ENCODE data around the gene SESN1.

The SESN1 gene

GRCh38 chr6:108998485-108998884 lies 96.2 kb downstream of the SESN1 start:
- DNase-seq (ENCODE audit: insufficient read length, low spot score) (no peak), FAIRE-seq (no peak)
- TF ChIP-seq TAF1 (IDR thresholded peaks at IDR 0.05; ENCODE audit: low read depth, low read length) (no peak), PAX5 (IDR thresholded peaks at IDR 0.05; ENCODE audit: insufficient read depth, low read length, severe bottlenecking) (no peak), POLR2AphosphoS5 (IDR thresholded peaks at IDR 0.05; ENCODE audit: low read depth, low read length) (no peak), POU2F2 (IDR thresholded peaks at IDR 0.05; ENCODE audit: low read depth, low read length) (no peak), POLR2A (IDR thresholded peaks at IDR 0.05; ENCODE audit: low read depth, low read length) (no peak), SPI1 (IDR thresholded peaks at IDR 0.05; ENCODE audit: low read depth, low read length) (no peak)

GRCh38 chr6:108996208-108996607 lies 98.4 kb downstream of the SESN1 start:
- FAIRE-seq: no peak
- TF ChIP-seq POU2F2 (IDR thresholded peaks at IDR 0.05; ENCODE audit: low read depth, low read length) (no peak), PAX5 (IDR thresholded peaks at IDR 0.05; ENCODE audit: insufficient read depth, low read length, severe bottlenecking) (no peak), POLR2AphosphoS5 (IDR thresholded peaks at IDR 0.05; ENCODE audit: low read depth, low read length) (no peak), SPI1 (IDR thresholded peaks at IDR 0.05; ENCODE audit: low read depth, low read length) (no peak), POLR2A (IDR thresholded peaks at IDR 0.05; ENCODE audit: low read depth, low read length) (no peak), TAF1 (IDR thresholded peaks at IDR 0.05; ENCODE audit: low read depth, low read length) (no peak)
- no peak for DNase-seq (ENCODE audit: insufficient read length, low spot score)

DNA sequence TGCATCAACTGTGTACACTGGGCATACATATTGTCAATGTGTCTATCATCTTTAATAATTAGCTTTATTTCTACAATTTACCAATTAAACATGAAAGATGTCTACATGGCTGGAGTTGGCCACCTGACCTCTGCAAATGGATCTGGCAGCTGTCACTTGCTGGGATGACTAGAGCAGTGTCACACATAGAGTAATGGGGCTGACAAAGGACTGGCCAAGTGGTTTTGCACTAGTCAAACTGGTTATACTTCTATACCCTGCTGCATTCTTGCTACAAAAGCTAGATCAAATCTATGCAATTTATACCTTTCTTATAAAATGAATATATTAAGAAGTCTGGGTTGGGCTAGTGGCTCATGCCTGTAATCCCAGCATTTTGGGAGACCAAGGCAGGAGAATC lies 99.3 kb downstream of the SESN1 start:
- FAIRE-seq: no peak
- no peak for DNase-seq (ENCODE audit: insufficient read length, low spot score)
- TF ChIP-seq POLR2A (IDR thresholded peaks at IDR 0.05; ENCODE audit: low read depth, low read length) (no peak), POLR2AphosphoS5 (IDR thresholded peaks at IDR 0.05; ENCODE audit: low read depth, low read length) (no peak), POU2F2 (IDR thresholded peaks at IDR 0.05; ENCODE audit: low read depth, low read length) (no peak), PAX5 (IDR thresholded peaks at IDR 0.05; ENCODE audit: insufficient read depth, low read length, severe bottlenecking) (no peak), SPI1 (IDR thresholded peaks at IDR 0.05; ENCODE audit: low read depth, low read length) (no peak), TAF1 (IDR thresholded peaks at IDR 0.05; ENCODE audit: low read depth, low read length) (no peak)

DNA sequence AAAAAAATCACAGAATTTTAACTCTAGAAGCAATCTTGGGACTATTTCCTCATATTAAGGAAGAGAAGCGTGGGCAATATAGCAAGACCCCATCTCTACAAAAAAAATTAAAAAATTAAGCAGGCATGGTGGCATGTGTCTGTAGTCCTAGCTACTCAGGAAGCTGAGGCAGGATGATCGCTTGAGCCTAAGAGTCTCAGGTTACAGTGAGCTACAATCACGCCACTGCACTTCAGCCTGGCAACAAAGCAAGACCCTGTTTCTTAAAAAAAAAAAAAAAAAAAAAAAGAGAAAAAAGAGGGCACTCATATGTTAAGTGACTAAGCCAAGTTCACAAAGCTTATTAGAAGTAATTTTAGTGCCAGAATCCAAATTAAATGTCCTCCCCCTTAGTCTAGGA lies 100.8 kb downstream of the SESN1 start:
- no peak for DNase-seq (ENCODE audit: insufficient read length, low spot score)

GRCh38 chr6:108989700-108990099 lies 104.9 kb downstream of the SESN1 start:
- FAIRE-seq (no peak), DNase-seq (ENCODE audit: insufficient read length, low spot score) (no peak)
- TF ChIP-seq POLR2A (IDR thresholded peaks at IDR 0.05; ENCODE audit: low read depth, low read length) (no peak), TAF1 (IDR thresholded peaks at IDR 0.05; ENCODE audit: low read depth, low read length) (no peak)

More for the DNA sequence above, 100.8 kb downstream of the SESN1 start:
- TF ChIP-seq PAX5 (IDR thresholded peaks at IDR 0.05; ENCODE audit: insufficient read depth, low read length, severe bottlenecking): no peak
- no peak for TF ChIP-seq POLR2A (IDR thresholded peaks at IDR 0.05; ENCODE audit: low read depth, low read length)
- no peak for TF ChIP-seq POLR2AphosphoS5 (IDR thresholded peaks at IDR 0.05; ENCODE audit: low read depth, low read length)
- no peak for TF ChIP-seq POU2F2 (IDR thresholded peaks at IDR 0.05; ENCODE audit: low read depth, low read length)
- TF ChIP-seq SPI1 (IDR thresholded peaks at IDR 0.05; ENCODE audit: low read depth, low read length): no peak
- no peak for TF ChIP-seq TAF1 (IDR thresholded peaks at IDR 0.05; ENCODE audit: low read depth, low read length)
- no peak for FAIRE-seq

- TF ChIP-seq POLR2AphosphoS5 (IDR thresholded peaks at IDR 0.05; ENCODE audit: low read depth, low read length) (no peak), SPI1 (IDR thresholded peaks at IDR 0.05; ENCODE audit: low read depth, low read length) (no peak), POU2F2 (IDR thresholded peaks at IDR 0.05; ENCODE audit: low read depth, low read length) (no peak), POLR2A (IDR thresholded peaks at IDR 0.05; ENCODE audit: low read depth, low read length) (no peak), PAX5 (IDR thresholded peaks at IDR 0.05; ENCODE audit: insufficient read depth, low read length, severe bottlenecking) (no peak), TAF1 (IDR thresholded peaks at IDR 0.05; ENCODE audit: low read depth, low read length) (no peak)
- no peak for DNase-seq (ENCODE audit: insufficient read length, low spot score)
- FAIRE-seq: no peak
Observed at GRCh38 chr6:108988765-108989164, 105.9 kb downstream of the SESN1 start.

DNA sequence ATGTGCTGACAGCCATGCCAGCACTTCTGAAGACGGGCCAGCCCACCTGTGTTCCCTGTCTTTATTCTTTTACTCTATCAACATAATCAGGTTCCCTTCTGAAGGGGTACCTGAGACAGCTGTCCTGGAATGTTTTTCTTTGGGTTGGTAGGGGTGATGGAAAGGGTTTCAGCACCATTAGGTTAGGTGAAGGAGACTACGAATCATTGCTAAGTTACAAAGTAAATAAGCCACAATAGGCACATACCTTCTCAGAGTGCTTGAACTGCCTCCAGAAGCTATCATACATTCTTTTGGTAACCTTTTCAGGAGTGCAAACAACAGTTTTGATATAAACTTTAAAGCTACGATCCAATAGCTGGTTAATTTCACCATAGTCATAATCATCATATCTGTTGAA lies 106.3 kb downstream of the SESN1 start:
- DNase-seq (ENCODE audit: insufficient read length, low spot score) (no peak), FAIRE-seq (no peak)
- TF ChIP-seq POU2F2 (IDR thresholded peaks at IDR 0.05; ENCODE audit: low read depth, low read length) (no peak), SPI1 (IDR thresholded peaks at IDR 0.05; ENCODE audit: low read depth, low read length) (no peak), POLR2A (IDR thresholded peaks at IDR 0.05; ENCODE audit: low read depth, low read length) (no peak), POLR2AphosphoS5 (IDR thresholded peaks at IDR 0.05; ENCODE audit: low read depth, low read length) (no peak), PAX5 (IDR thresholded peaks at IDR 0.05; ENCODE audit: insufficient read depth, low read length, severe bottlenecking) (no peak), TAF1 (IDR thresholded peaks at IDR 0.05; ENCODE audit: low read depth, low read length) (no peak)

- no peak for FAIRE-seq
Observed at GRCh38 chr6:108987156-108987555, 107.5 kb downstream of the SESN1 start.

GRCh38 chr6:108985301-108985700 lies 109.3 kb downstream of the SESN1 start:
- DNase-seq (ENCODE audit: insufficient read length, low spot score): no peak
- no peak for TF ChIP-seq PAX5 (IDR thresholded peaks at IDR 0.05; ENCODE audit: insufficient read depth, low read length, severe bottlenecking)
- no peak for TF ChIP-seq POU2F2 (IDR thresholded peaks at IDR 0.05; ENCODE audit: low read depth, low read length)
- TF ChIP-seq TAF1 (IDR thresholded peaks at IDR 0.05; ENCODE audit: low read depth, low read length): no peak
- no peak for TF ChIP-seq POLR2A (IDR thresholded peaks at IDR 0.05; ENCODE audit: low read depth, low read length)
- no peak for TF ChIP-seq POLR2AphosphoS5 (IDR thresholded peaks at IDR 0.05; ENCODE audit: low read depth, low read length)
- TF ChIP-seq SPI1 (IDR thresholded peaks at IDR 0.05; ENCODE audit: low read depth, low read length): no peak
- FAIRE-seq: no peak

More at GRCh38 chr6:108987156-108987555, 107.5 kb downstream of the SESN1 start:
- TF ChIP-seq POU2F2 (IDR thresholded peaks at IDR 0.05; ENCODE audit: low read depth, low read length): no peak
- no peak for TF ChIP-seq TAF1 (IDR thresholded peaks at IDR 0.05; ENCODE audit: low read depth, low read length)
- TF ChIP-seq SPI1 (IDR thresholded peaks at IDR 0.05; ENCODE audit: low read depth, low read length): no peak
- no peak for TF ChIP-seq PAX5 (IDR thresholded peaks at IDR 0.05; ENCODE audit: insufficient read depth, low read length, severe bottlenecking)
- no peak for TF ChIP-seq POLR2A (IDR thresholded peaks at IDR 0.05; ENCODE audit: low read depth, low read length)
- TF ChIP-seq POLR2AphosphoS5 (IDR thresholded peaks at IDR 0.05; ENCODE audit: low read depth, low read length): no peak
- no peak for DNase-seq (ENCODE audit: insufficient read length, low spot score)

DNA sequence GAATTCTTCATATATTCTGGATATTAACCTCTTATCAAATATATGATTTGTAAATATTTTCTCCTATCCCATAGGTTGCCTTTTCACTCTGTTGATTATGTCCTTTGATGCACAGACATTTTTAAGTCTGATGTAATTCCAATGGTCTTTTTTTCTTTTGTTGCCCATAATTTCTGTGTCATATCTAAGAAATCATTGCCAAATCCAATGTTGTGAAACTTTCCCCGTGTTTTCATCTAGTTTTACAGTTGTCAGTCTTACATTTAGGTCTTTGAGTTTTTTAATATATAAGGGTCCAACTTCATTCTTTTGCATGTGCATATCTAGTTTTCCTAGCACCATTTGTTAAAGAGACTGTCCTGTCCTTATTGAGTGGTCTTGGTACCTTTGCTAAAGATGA lies 111.5 kb downstream of the SESN1 start:
- no peak for FAIRE-seq
- TF ChIP-seq POU2F2 (IDR thresholded peaks at IDR 0.05; ENCODE audit: low read depth, low read length) (no peak), POLR2AphosphoS5 (IDR thresholded peaks at IDR 0.05; ENCODE audit: low read depth, low read length) (no peak), SPI1 (IDR thresholded peaks at IDR 0.05; ENCODE audit: low read depth, low read length) (no peak), PAX5 (IDR thresholded peaks at IDR 0.05; ENCODE audit: insufficient read depth, low read length, severe bottlenecking) (no peak), TAF1 (IDR thresholded peaks at IDR 0.05; ENCODE audit: low read depth, low read length) (no peak), POLR2A (IDR thresholded peaks at IDR 0.05; ENCODE audit: low read depth, low read length) (no peak)
- no peak for DNase-seq (ENCODE audit: insufficient read length, low spot score)

Data from GM12891 (cell line).